ENCODE data around the gene DNPH1. TPM values are rescaled to one million over a fixed set of nuclear protein-coding genes. Genes with fewer than 3 reads are reported as not detected.

DNPH1 gene
- total RNA-seq, 4 donors from 2014 or later: 42.3 to 87.6 (median 69.2) TPM

GRCh38 chr6:43204271-43205105, 24.8 kb downstream of the DNPH1 start:
- ATAC-seq (no peak), DNase-seq (no peak)
- in situ Hi-C loops (cut with MboI; ENCODE audit: low sequenced_read_pairs in 4 of 4): no loop called here
- intact Hi-C loops (cut with DNase I; ENCODE audit: low total_unique reads): no loop called here
- H3K4me3 ChIP-seq: no peak overlapping the region
- no peaks in the 10 kb centered on the region for H3K27me3 ChIP-seq
- peaks cover 0 to 34% of the 10 kb centered on the region in 2 donors for H3K36me3 ChIP-seq
- TF ChIP-seq, protein P1, sequence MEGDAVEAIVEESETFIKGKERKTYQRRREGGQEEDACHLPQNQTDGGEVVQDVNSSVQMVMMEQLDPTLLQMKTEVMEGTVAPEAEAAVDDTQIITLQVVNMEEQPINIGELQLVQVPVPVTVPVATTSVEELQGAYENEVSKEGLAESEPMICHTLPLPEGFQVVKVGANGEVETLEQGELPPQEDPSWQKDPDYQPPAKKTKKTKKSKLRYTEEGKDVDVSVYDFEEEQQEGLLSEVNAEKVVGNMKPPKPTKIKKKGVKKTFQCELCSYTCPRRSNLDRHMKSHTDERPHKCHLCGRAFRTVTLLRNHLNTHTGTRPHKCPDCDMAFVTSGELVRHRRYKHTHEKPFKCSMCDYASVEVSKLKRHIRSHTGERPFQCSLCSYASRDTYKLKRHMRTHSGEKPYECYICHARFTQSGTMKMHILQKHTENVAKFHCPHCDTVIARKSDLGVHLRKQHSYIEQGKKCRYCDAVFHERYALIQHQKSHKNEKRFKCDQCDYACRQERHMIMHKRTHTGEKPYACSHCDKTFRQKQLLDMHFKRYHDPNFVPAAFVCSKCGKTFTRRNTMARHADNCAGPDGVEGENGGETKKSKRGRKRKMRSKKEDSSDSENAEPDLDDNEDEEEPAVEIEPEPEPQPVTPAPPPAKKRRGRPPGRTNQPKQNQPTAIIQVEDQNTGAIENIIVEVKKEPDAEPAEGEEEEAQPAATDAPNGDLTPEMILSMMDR (IDR thresholded peaks at IDR 0.05 in 4 of 5, conservative IDR thresholded peaks at IDR 0.05 in 1 of 5): no peak
- TF ChIP-seq POLR2A (IDR thresholded peaks at IDR 0.05): no peak
- no peaks in the 10 kb centered on the region for H3K4me1 ChIP-seq
- H3K27ac ChIP-seq: no peak overlapping the region
- no peaks in the 10 kb centered on the region for H3K9me3 ChIP-seq

DNA sequence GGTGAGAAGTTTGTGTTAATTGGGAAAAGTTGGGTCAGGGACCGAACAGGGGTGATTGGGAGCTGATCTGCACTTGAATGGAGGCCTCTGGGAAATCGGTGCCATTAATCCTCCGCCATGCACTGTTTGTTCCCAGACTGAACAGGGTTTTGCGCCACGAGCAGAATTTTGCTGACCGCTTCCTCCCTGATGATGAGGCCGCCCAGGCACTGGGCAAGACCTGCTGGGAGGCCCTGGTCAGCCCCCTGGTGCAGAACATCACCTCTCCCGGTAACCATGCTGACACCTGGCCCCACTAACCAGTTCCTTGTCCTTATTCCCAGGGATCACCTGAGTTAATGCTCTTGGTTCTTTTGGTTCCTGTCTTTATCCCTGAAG, 25.6 kb downstream of the DNPH1 start:
- Histone ChIP-seq H3K27me3 (no peaks in the 10 kb centered on the region), H3K27ac (no peak overlapping the region), H3K4me1 (no peaks in the 10 kb centered on the region), H3K9me3 (no peaks in the 10 kb centered on the region), H3K4me3 (no peak overlapping the region), H3K36me3 (peaks cover 0 to 35% of the 10 kb centered on the region in 2 donors)
- no peak for ATAC-seq
- intact Hi-C loops (cut with DNase I; ENCODE audit: low total_unique reads) (no loop called here), in situ Hi-C loops (cut with MboI; ENCODE audit: low sequenced_read_pairs in 4 of 4) (no loop called here)
- DNase-seq: no peak
- TF ChIP-seq, protein P1 (IDR thresholded peaks at IDR 0.05 in 4 of 5, conservative IDR thresholded peaks at IDR 0.05 in 1 of 5): no peak
- TF ChIP-seq POLR2A (IDR thresholded peaks at IDR 0.05): no peak

- H3K27ac ChIP-seq: no peak overlapping the region
- H3K4me3 ChIP-seq: no peak overlapping the region
- H3K27me3 ChIP-seq: no peaks in the 10 kb centered on the region
- no peaks in the 10 kb centered on the region for H3K4me1 ChIP-seq
- in situ Hi-C loops (cut with MboI; ENCODE audit: low sequenced_read_pairs in 4 of 4) (no loop called here), intact Hi-C loops (cut with DNase I; ENCODE audit: low total_unique reads) (no loop called here)
- H3K9me3 ChIP-seq: no peaks in the 10 kb centered on the region
- DNase-seq: no peak
- no peak for ATAC-seq
- no peak for TF ChIP-seq POLR2A (IDR thresholded peaks at IDR 0.05)
- TF ChIP-seq, protein P1 (IDR thresholded peaks at IDR 0.05 in 4 of 5, conservative IDR thresholded peaks at IDR 0.05 in 1 of 5): no peak
- H3K36me3 ChIP-seq: peaks cover 0 to 40% of the 10 kb centered on the region in 2 donors
Observed at GRCh38 chr6:43203029-43203717, 26.1 kb downstream of the DNPH1 start.

GRCh38 chr6:43202451-43202850, 26.8 kb downstream of the DNPH1 start:
- H3K4me1 ChIP-seq: no peaks in the 10 kb centered on the region
- intact Hi-C loops (cut with DNase I; ENCODE audit: low total_unique reads) (no loop called here), in situ Hi-C loops (cut with MboI; ENCODE audit: low sequenced_read_pairs in 4 of 4) (no loop called here)
- no peak overlapping the region for H3K4me3 ChIP-seq
- DNase-seq: no peak
- H3K36me3 ChIP-seq: peaks cover 0 to 48% of the 10 kb centered on the region in 2 donors
- no peak for TF ChIP-seq POLR2A (IDR thresholded peaks at IDR 0.05)
- TF ChIP-seq, protein P1 (IDR thresholded peaks at IDR 0.05 in 4 of 5, conservative IDR thresholded peaks at IDR 0.05 in 1 of 5): no peak
- no peaks in the 10 kb centered on the region for H3K27me3 ChIP-seq
- H3K9me3 ChIP-seq: no peaks in the 10 kb centered on the region
- no peak for ATAC-seq
- no peak overlapping the region for H3K27ac ChIP-seq
